Stimulated activated CD4-positive, alpha-beta T cell treated with anti-CD3 and anti-CD28 coated beads, Interleukin-1b, Interleukin-23, amount 100 ng/mL, for 24 hours (primary cell): ENCODE results near the gene RAB6A.

ENCODE experiments used
- DNase-seq, 4 experiments: peaks; one replicate each; pipeline ENCODE4 v3.0.0-alpha.2; 2020; ENCODE audit warnings: low read depth in 4 of 4, low spot score in 1 of 4

RAB6A gene

DNA sequence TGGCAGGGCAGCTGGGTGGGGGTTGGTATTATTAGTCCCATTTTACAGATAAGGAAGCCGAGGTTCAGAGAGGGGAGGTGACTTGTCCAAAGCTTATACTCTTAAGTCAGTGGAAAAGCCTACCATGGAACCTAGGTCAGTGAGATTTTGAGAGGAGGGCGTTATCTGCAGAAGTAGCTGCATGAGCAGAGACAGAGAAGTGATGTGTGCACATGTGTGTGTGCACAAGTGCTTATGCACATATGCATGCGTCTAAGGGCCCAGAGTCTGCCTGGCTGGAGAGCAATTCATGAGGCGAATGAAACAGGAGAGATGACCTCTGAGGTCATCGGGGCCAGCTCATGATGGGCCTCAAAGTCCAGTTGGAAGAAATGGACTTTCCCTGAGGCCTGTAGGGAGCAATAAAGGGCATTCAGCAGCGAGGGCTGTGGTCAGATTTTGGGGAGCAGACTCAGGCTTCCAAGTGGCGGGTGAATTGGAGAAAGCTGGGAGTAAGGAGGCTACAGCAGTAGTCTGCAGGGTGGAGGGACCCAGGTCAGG is 106.3 kb downstream of the RAB6A start:
- no peak for DNase-seq

DNA sequence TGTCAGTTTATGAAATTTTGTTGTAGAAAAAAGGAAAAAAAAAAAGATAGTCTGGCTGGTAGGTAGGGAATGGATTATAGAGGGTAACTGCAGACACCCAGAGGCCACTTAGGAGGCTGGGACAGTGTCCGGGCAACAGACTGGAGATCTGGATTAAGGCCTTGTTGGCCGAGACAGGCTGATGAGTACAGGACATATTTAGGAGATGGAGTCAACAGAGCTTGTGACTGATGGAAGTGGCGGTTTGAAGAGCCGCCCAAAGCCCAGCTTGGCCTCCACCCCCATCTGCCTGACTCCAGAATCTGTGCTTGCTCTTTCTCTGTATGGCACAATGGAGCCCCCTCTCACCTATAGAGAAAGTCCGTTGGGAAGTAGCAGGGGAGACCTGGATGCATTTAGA is 106.9 kb downstream of the RAB6A start:
- no peak for DNase-seq

DNA sequence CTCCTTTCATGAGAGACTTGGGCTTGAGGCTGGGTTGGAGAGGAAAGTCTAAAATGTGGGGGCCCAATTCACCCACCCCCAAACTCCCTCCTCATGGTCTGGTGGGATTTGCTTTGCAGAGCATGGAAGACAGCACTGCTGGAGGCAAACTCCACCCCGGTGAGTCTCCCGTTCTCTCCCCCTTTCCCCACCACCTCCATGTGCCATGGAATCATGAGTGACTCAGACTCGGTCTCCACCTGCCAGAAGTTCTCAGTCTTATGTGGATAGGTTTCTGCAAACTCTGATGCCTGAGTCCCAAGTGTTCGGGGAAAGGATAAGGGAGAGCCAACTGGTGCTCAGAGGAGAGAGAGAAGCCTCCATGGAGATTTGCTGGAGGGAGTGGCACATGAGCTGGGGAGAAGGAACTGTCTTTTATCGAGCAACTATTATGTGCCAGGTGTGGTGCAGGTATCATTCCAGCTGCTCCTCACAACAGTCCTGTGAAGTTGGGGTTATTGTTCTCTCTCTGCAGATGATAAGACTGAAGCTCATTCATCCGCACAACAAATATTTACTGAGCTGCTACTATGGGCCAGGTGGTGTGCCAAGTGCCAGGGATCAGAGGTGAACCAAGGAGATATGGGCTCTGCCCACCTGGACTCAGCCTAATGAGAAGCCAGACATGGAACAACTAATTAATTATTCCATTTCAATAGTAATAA is 107.9 kb downstream of the RAB6A start:
- DNase-seq: no peak

DNA sequence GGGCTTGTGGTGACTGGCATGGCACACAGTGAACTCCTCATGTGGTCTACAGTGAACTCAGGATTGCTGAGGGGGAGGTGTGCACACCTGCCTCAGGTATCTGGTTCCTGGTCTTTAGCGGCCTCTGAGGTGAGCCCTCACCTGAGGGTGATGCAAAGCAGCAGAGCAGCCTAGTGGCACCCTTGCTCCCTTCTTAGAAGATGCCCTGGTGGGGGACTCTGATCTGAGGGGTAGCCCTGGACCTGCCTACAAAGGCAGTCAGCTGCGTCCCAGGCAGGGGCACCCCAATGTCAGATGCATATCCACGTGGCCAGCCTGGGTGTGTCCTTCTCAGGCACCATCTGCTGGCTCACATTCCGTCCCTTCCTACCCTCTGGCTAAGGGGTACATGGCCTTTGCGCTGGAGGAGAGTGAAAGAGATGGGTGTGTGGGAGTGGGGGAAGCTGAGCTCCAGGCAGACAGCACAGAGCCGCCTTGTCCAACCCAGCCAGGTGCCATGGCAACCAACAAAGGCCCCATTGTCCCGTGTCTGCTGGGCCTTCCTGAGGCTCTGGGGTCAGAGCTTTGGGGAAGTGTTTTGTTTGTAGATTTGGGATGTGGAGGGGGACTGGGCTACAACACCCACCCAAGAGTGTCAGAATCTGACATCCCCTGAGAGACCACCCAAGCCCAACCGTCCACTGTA is 108.7 kb downstream of the RAB6A start:
- DNase-seq: no peak

GRCh38 chr11:73651661-73652045 is 109.2 kb downstream of the RAB6A start:
- no peak for DNase-seq

DNA sequence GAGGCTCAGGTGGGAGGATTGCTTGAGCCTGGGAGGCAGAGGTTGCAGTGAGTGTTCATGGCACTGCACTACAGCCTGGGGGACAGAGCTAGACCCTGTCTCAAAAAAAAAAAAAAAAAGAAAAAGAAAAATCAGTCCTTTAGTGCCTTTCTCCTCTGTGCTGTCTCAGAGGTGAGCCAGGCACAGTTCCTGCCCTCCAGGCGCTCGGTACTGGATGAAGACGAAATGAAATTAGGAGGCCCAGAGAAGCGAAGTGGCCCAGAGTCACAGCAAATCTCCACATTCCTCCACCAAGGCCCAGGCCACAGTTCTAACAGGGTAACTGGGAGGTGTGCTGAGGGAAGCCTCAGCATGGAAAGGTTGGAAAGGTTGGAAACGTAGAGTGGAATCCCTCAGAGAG is 109.6 kb downstream of the RAB6A start:
- no peak for DNase-seq

GRCh38 chr11:73650400-73650799 is 110.5 kb downstream of the RAB6A start:
- DNase-seq: no peak

DNA sequence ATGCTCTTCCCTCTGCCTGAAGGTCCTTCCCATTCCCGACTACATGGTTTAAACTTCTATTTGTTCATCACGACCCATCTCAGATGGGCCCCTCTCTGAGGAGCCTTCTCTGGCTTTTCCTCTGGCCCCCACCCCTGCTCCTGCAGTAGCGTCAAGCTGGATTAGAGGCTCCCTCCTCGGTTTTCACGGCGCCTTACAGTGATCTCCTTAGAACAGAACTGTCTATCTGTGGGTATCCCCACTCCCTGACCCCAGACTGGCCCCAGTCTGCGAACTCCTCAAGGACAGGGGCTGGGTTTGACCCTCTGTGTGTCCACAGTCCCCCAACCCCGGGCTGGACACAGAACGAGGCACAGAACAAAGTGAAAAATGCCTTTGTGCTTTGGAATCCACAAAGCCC is 111.7 kb downstream of the RAB6A start:
- DNase-seq: no peak

DNA sequence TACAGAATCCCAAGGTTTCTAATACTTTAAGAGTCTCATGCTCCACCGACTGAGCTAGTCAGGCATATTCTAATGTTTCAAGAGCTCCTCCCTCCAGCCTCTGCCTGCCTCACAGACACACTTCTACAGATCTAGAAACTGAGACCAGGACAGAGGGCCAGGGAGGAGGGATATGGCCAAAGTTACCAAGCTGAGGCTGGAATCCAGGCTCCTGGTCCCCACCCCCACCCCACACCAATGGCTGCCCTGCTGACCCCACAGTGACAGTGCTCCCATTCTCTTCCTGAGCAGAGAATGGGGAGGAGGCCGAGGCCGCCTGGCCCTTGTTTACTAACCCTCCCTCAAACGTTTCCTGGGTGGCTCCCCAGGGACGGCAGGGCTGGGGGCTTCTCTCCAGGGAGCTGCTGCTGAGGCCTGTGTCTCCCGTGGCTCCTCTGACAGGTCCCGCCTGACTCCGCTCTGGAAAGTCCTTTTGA is 112.3 kb downstream of the RAB6A start:
- DNase-seq: no peak

DNA sequence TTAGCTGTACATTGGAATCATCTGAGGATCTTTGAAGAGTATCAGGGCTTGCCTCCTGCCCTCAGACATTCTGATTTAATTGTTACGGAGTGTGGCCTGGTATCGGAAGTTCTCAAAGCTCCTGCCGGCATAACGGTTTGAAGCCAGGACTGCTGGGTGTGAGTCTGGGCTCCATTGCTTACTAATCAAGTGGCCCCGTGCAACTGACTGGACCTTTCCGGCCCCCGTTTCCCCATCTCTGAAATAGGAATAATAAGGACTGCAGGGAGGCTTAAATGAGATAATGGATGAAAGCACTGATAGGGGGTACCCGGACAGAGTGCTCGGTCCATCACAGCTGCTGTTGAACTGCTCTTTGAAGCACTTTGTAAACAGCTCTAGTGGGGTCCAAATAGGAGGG is 112.8 kb downstream of the RAB6A start:
- no peak for DNase-seq

- peak; percentile 70 to 88 (median 82) for DNase-seq
Observed at GRCh38 chr11:73647459-73648100, 113.3 kb downstream of the RAB6A start.

DNA sequence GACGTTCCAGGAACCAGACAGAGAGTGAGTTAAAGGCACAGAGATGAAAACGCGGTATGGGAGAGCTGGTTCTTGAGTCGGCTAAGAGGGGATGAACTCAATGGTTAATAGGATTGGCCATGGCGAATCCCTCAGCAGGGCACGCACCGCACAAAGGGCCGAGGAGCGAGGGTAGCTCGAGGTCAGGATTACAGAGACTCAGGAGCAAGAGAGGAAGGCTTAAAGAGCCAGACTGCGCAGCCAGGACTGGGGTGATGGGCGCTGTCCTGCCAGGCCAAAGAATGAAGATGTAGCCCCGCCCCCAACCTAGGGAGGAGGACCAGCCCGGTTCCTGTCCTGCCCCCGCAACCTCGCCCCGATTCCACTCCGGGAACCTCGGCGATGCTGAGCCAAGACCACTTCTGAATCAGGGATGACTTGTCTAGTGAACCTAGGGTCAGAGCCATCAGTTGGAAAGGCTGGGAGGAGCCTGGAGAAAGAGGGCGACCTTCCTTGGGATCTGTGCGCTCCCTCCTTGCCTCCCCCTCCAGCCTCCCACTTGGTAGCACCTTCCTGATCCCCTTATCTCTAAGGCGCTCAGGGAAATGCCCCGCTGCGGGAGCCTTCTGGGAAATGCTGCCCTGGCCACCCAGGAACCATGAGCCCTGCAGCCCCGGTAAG is 114.8 kb downstream of the RAB6A start, which contains the start of gene PLEKHB1:
Gene PLEKHB1 (plus strand): TSS at position 610 of the 660 bp plus-strand sequence. CDS start 28 bp downstream, at position 638.
- no peak for DNase-seq

- no peak for DNase-seq
Observed at GRCh38 chr11:73645121-73645969, 115.5 kb downstream of the RAB6A start.

- DNase-seq: no peak
Observed at GRCh38 chr11:73641668-73642067, 119.2 kb downstream of the RAB6A start.

DNA sequence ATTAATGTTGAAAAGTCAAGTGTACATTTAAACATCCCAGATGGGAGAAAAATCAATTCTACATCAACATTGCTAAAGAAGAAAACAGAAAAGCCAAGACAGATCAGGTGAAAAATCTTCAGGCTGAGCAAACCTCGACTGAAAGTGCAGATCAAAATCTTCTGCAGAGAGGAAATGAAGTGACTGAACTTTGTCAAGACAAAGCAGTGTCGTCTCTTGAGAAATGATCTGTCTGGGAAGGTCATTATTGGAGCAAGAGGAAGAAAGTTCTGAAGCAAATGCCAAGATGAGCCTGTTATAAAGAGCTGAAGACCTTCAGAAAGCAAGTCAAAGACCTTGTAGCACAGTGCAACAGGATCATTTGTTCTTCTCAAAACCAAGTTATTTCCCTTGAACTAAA is 120.3 kb downstream of the RAB6A start:
- DNase-seq: no peak

DNA sequence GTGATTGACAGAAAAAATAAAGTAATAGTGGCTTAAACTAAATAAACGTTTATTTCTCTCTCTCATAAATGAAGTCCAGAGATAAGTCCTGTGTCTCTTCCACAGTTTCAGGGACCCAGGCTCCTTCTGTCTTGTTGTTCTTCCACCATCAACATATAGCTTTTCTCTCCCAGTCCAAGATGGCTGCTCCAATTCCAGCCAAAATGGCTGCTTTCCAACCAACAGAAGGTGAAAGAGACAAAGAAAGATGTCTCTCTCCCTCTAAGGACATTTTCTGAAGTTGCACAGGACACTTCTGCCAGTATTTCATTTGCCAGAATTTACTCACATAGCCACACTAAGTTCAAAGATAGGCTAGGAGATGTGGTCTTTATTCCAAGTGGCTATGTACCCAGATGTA is 123.9 kb downstream of the RAB6A start:
- DNase-seq: no peak

GRCh38 chr11:73636249-73636648 is 124.6 kb downstream of the RAB6A start:
- DNase-seq: no peak

GRCh38 chr11:73635721-73636120 is 125.2 kb downstream of the RAB6A start:
- DNase-seq: no peak

DNA sequence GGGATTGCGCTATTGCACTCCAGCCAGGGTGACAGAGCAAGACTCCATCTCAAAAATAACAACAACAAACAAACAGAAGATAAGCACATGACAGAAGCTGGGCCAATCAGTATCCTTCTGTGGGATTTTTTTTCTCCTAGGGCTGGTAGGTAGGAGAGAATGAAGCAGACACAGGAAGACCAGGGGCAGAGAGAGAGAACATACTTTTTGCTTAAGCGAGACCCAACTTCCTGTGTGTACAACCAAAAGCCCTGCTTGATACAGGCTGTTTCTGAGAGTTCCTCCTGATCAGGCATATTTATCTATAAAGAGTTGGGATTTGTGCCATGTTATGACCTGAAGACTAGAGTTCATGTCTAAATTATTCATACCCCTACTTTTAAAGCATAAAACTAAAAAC is 126.9 kb downstream of the RAB6A start:
- no peak for DNase-seq

DNA sequence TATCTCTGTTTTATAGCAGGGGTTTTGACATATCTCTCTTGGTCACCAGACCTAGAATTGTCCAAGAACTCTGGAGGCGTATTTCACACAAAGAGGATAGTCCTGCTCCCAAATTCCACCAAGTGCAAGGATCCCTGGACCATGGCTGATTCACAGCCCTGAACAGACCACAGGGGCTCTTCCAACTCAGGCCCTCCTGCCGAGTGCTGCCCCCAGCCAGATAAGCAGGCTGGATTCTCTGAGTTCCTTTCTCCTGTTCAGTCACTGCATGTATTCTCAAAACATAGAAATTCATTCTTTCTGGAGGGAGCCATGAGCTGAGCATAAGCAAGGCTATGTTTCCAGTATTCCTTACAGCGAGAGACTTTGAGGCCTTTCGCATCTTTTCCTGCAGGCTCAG is 127.9 kb downstream of the RAB6A start:
- DNase-seq: no peak
